Activated naive CD8-positive, alpha-beta T cell treated with anti-CD3 and anti-CD28 coated beads for 36 hours (primary cell): ENCODE results near the gene ELOVL5. TPM values are rescaled to one million over a fixed set of nuclear protein-coding genes. Genes with fewer than 3 reads are reported as not detected.
A peak's percentile ranks its signal among the peaks of the same experiment; 100 is the strongest.
"Not testable (repeated sequence)": the region's sequence is repeated elsewhere in the genome, so short reads cannot be mapped to it uniquely, and the experiment has no call there.

Source experiments
- DNase-seq: peaks from one replicate; pipeline ENCODE4 v3.0.0; 2021
- H3K27ac Mint-ChIP-seq: one replicate; pipeline ENCODE4 v1.8.0; 2022; ENCODE audit warnings: mild to moderate bottlenecking, moderate library complexity, mixed read lengths
- H3K27me3 Mint-ChIP-seq: one replicate; pipeline ENCODE4 v1.8.0; 2022; ENCODE audit warnings: mild to moderate bottlenecking, mixed read lengths
- H3K36me3 Mint-ChIP-seq: one replicate; pipeline ENCODE4 v1.8.0; 2021; ENCODE audit warnings: mild to moderate bottlenecking, mixed read lengths
- H3K4me1 Mint-ChIP-seq: one replicate; pipeline ENCODE4 v1.8.0; 2021; ENCODE audit warnings: mixed read lengths
- H3K4me3 Mint-ChIP-seq: one replicate; pipeline ENCODE4 v1.8.0; 2022; ENCODE audit warnings: mild to moderate bottlenecking, moderate library complexity, mixed read lengths
- H3K9me3 Mint-ChIP-seq: one replicate; pipeline ENCODE4 v1.8.0; 2022; ENCODE audit warnings: mixed read lengths
- total RNA-seq, 2 experiments: library from RNA; stranded (reverse); gene quantifications; one replicate each; pipeline ENCODE4 v1.2.3, GENCODE V29; 2021

ELOVL5 gene
- total RNA-seq: 10 to 100 TPM; 86.2 to 88.3 TPM

- DNase-seq: peak; percentile 93
- H3K27me3 Mint-ChIP-seq: no peaks in the 10 kb centered on the region
- H3K27ac Mint-ChIP-seq: peak within 1 kb of the TSS; percentile 87
- H3K9me3 Mint-ChIP-seq: no peaks in the 10 kb centered on the region
- H3K4me1 Mint-ChIP-seq: peaks cover 36% of the 10 kb centered on the region
- peaks cover 28% of the 10 kb centered on the region for H3K36me3 Mint-ChIP-seq
- H3K4me3 Mint-ChIP-seq: peak within 1 kb of the TSS; percentile 92
Measured at GRCh38 chr6:53348371-53349208, at the start of gene ELOVL5. Gene ELOVL5 (minus strand): TSS chr6:53348950. CDS start chr6:53295699, 53,251 bp downstream.

DNA sequence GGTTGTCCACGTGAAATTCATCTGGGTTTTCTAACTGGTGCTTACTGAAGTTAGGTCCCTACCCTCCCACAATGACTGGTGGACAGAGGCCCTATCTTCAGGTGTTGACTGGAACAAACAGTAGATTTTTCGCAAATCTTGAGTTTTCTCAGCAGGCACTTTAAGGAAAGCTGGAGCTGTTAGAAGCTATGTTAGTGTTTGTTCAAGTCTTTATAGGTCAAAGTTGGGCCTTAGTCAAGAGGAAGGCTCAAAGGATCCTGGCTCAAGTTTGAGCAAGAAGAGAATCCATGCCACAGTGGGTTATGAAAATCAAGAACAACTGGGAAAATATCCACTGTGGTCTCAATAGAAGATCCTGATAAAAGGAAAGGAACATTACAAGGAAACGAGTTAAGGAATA is 48.5 kb upstream of the ELOVL5 start:
- H3K4me1 Mint-ChIP-seq: no peaks in the 10 kb centered on the region
- no peak overlapping the region for H3K27ac Mint-ChIP-seq
- DNase-seq: no peak
- H3K4me3 Mint-ChIP-seq: no peak overlapping the region
- H3K27me3 Mint-ChIP-seq: no peaks in the 10 kb centered on the region
- H3K36me3 Mint-ChIP-seq: no peaks in the 10 kb centered on the region
- H3K9me3 Mint-ChIP-seq: no peaks in the 10 kb centered on the region

- no peak overlapping the region for H3K4me3 Mint-ChIP-seq
- H3K4me1 Mint-ChIP-seq: no peaks in the 10 kb centered on the region
- no peak for DNase-seq
- H3K9me3 Mint-ChIP-seq: no peaks in the 10 kb centered on the region
- H3K27ac Mint-ChIP-seq: no peak overlapping the region
- no peaks in the 10 kb centered on the region for H3K36me3 Mint-ChIP-seq
- H3K27me3 Mint-ChIP-seq: no peaks in the 10 kb centered on the region
Measured at GRCh38 chr6:53395986-53396385, 47.2 kb upstream of the ELOVL5 start.

GRCh38 chr6:53394704-53395103 is 46.0 kb upstream of the ELOVL5 start:
- Mint-ChIP-seq H3K36me3 (no peaks in the 10 kb centered on the region), H3K4me1 (no peaks in the 10 kb centered on the region), H3K4me3 (no peak overlapping the region), H3K9me3 (no peaks in the 10 kb centered on the region), H3K27me3 (no peaks in the 10 kb centered on the region), H3K27ac (no peak overlapping the region)
- DNase-seq: no peak

DNA sequence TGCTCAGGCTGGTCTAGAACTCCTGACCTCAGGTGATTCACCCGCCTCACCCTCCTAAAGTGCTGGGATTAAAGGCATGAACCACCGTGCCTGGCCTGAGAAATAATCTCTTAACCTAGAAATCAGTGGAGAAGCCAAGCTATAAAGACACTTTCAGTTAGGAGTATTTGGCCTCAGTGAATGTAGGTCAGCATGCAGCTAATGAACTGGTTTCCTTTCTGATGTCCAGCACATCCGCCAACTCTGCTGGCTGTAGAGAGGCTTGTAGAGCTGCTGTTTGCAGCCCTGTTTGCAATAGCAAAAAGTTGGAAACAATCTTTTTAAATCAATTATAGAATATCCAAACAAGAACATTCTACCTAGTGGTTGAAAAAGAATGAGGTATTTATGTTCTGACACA is 42.4 kb upstream of the ELOVL5 start:
- Mint-ChIP-seq H3K27me3 (peaks cover 3% of the 10 kb centered on the region), H3K4me3 (no peak overlapping the region), H3K9me3 (peaks cover 3% of the 10 kb centered on the region), H3K36me3 (no peaks in the 10 kb centered on the region), H3K4me1 (no peaks in the 10 kb centered on the region), H3K27ac (no peak overlapping the region)
- no peak for DNase-seq

DNA sequence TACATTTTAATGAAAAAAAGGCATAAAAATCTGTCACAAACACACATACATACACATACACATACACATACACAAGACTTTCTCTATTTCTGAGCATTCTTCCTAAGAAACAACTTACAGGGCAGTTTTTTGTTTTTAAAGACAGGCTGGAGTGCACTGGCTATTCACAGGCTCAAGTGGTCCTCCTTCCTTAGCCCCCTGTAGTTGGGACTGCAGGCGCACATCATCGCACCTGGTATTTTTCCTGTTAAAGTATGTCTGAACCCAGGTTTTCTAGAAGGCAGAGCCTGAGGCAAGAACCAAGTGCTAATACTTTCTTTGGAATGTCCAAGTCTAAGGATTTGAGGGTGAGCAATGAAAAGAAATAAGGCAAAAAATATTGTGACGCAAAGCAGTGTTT is 41.3 kb upstream of the ELOVL5 start:
- peaks cover 7% of the 10 kb centered on the region for H3K27me3 Mint-ChIP-seq
- no peak overlapping the region for H3K27ac Mint-ChIP-seq
- no peaks in the 10 kb centered on the region for H3K36me3 Mint-ChIP-seq
- DNase-seq: no peak
- H3K4me3 Mint-ChIP-seq: no peak overlapping the region
- H3K9me3 Mint-ChIP-seq: peaks cover 3% of the 10 kb centered on the region
- H3K4me1 Mint-ChIP-seq: no peaks in the 10 kb centered on the region

- H3K27ac Mint-ChIP-seq, DNase-seq, H3K27me3 Mint-ChIP-seq, H3K4me1 Mint-ChIP-seq, H3K4me3 Mint-ChIP-seq, H3K9me3 Mint-ChIP-seq, H3K36me3 Mint-ChIP-seq: not testable (repeated sequence)
Measured at GRCh38 chr6:53388615-53389014, 39.9 kb upstream of the ELOVL5 start.

DNA sequence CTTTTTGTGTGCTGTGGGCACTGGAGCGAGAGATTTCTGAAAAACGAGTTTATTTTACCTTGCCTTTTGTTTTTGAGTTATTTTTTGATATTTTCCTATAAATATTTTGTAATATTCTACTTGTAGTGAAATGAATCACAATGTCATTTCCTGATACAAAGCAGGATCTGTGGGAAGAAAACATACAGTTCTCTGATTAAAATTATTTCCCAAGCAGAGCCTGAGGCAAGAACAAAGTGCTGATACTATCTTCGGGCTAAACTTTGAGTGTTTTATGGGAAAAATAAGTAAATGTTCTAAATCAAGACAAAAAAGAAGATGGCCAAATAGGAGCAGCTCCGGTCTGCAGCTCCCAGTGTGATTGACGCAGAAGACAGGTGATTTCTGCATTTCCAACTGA is 33.7 kb upstream of the ELOVL5 start:
- no peak overlapping the region for H3K27ac Mint-ChIP-seq
- H3K4me1 Mint-ChIP-seq: no peaks in the 10 kb centered on the region
- DNase-seq: no peak
- no peaks in the 10 kb centered on the region for H3K36me3 Mint-ChIP-seq
- no peaks in the 10 kb centered on the region for H3K9me3 Mint-ChIP-seq
- no peak overlapping the region for H3K4me3 Mint-ChIP-seq
- H3K27me3 Mint-ChIP-seq: peaks cover 7% of the 10 kb centered on the region

DNA sequence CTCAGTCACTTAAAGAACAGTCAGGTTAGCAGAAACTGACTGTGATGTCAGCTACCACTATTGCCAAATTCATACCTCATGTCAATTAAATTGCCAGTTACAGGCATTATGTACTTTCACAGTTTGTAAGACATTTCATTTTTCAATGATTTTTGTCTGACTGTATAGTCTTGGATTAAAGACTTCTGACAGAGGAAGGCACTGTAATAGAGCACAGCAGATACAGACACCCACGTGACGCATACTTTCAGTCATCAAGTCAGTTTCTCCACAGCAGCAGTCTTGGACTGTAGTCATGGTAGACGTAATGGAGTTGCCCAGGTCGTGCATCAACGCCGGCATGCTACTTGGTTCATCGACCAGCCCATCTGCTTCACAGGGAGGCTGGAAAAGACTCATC is 29.5 kb upstream of the ELOVL5 start:
- H3K4me3 Mint-ChIP-seq: no peak overlapping the region
- DNase-seq: no peak
- no peaks in the 10 kb centered on the region for H3K9me3 Mint-ChIP-seq
- no peaks in the 10 kb centered on the region for H3K27me3 Mint-ChIP-seq
- no peaks in the 10 kb centered on the region for H3K36me3 Mint-ChIP-seq
- H3K27ac Mint-ChIP-seq: no peak overlapping the region
- H3K4me1 Mint-ChIP-seq: no peaks in the 10 kb centered on the region

DNA sequence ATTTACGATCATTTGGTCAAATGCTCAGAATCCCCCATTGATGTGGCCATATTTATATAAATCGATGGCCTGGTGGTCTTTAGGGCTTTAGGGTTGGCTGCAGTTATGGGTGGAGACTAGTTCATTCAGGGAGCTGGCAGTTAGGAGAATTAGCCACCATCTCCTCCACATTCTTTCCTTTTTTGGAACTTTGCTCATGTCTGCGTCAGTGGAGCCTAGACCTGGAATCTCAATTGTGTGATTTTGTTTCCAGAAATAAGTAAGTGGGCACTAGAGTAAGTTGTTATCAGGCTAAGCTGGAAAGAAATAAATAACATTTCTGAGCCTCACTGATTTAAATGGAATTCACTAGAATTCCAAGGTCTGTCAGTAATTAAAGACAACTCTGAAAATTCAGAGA is 29.0 kb upstream of the ELOVL5 start:
- H3K4me3 Mint-ChIP-seq: no peak overlapping the region
- no peaks in the 10 kb centered on the region for H3K27me3 Mint-ChIP-seq
- H3K27ac Mint-ChIP-seq: no peak overlapping the region
- H3K9me3 Mint-ChIP-seq: no peaks in the 10 kb centered on the region
- H3K4me1 Mint-ChIP-seq: no peaks in the 10 kb centered on the region
- no peak for DNase-seq
- H3K36me3 Mint-ChIP-seq: no peaks in the 10 kb centered on the region

DNA sequence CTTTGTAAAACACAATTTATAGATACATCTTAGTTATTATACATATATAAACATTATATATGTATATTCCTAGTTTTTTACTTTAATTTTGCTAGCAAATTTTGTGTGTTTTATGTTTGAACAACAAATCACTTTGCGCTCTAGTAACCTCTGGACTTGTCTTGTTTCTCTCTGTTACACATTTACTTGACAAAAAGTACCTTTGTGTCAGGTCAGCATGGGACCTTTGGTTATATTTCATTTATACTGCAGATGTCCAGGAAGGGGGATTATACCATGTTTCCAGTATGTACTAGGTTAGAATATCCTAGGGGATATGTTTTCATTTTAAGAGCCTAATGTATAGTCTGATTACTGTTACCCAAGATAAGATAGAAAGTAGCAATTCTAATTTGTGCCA is 28.5 kb upstream of the ELOVL5 start:
- Mint-ChIP-seq H3K36me3 (no peaks in the 10 kb centered on the region), H3K4me3 (no peak overlapping the region), H3K27me3 (no peaks in the 10 kb centered on the region), H3K27ac (no peak overlapping the region), H3K4me1 (no peaks in the 10 kb centered on the region), H3K9me3 (no peaks in the 10 kb centered on the region)
- no peak for DNase-seq

GRCh38 chr6:53376661-53377226 is 28.0 kb upstream of the ELOVL5 start:
- Mint-ChIP-seq H3K4me3 (no peak overlapping the region), H3K27me3 (no peaks in the 10 kb centered on the region), H3K4me1 (no peaks in the 10 kb centered on the region), H3K27ac (no peak overlapping the region), H3K36me3 (no peaks in the 10 kb centered on the region), H3K9me3 (no peaks in the 10 kb centered on the region)
- no peak for DNase-seq

DNA sequence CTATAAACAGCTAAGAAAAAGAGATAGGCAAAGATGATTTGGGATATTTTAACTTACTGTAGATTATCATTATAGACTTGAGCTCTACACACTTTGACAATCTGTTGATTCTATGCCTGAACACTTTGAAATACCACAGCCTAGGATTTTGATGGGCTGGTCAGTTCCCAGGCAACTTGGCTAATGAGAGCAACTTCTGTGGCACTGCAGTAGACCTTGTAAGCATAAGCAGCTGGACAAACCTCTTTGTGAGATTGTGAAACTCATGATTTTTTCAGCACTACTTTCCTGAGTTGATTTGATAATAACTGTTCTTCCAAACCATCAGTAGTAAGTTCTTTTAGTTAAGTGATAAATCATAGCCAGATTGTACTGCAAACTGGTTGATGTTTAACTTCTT is 27.1 kb upstream of the ELOVL5 start:
- H3K4me1 Mint-ChIP-seq: no peaks in the 10 kb centered on the region
- H3K4me3 Mint-ChIP-seq: no peak overlapping the region
- H3K27ac Mint-ChIP-seq: no peak overlapping the region

GRCh38 chr6:53373638-53374037 is 24.9 kb upstream of the ELOVL5 start:
- no peak overlapping the region for H3K4me3 Mint-ChIP-seq
- peaks cover 8% of the 10 kb centered on the region for H3K27me3 Mint-ChIP-seq
- no peak for DNase-seq
- H3K36me3 Mint-ChIP-seq: no peaks in the 10 kb centered on the region
- H3K4me1 Mint-ChIP-seq: peaks cover 4% of the 10 kb centered on the region
- no peaks in the 10 kb centered on the region for H3K9me3 Mint-ChIP-seq
- H3K27ac Mint-ChIP-seq: no peak overlapping the region

More for the DNA sequence above, 27.1 kb upstream of the ELOVL5 start:
- DNase-seq: no peak
- no peaks in the 10 kb centered on the region for H3K9me3 Mint-ChIP-seq
- no peaks in the 10 kb centered on the region for H3K36me3 Mint-ChIP-seq
- H3K27me3 Mint-ChIP-seq: no peaks in the 10 kb centered on the region

DNA sequence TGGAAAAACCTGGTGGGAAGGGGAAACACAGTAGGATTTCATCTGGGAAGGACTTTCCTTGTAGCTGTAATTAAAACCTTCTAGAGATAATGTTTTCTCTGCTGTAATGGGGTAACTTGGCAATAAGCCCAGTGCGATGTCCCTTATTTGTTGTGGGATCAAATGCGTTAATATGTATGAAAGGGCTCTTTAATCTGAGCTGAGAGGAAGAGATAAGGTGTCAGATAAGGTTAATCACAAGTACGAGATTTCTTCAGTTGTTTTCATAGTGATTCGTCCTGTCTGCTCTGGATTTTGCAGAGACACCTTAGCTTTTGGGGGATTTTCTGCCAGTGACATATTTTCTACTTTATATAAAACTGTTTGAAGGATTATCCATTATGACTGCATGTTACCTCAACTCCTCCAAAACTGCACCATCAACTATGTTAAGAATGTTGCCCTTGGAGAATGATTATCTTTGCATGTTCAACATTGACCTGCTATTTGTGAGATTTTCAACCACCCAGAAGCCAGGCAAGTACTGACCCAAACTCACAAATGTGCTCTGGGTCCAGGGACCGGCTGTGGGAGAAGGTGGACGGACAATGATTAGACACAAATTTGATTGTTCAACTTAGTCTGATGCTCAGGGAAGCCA is 21.2 kb upstream of the ELOVL5 start:
- Mint-ChIP-seq H3K36me3 (peaks cover 8% of the 10 kb centered on the region), H3K4me1 (peaks cover 4% of the 10 kb centered on the region), H3K27ac (no peak overlapping the region), H3K4me3 (no peak overlapping the region), H3K27me3 (peaks cover 8% of the 10 kb centered on the region), H3K9me3 (peaks cover 5% of the 10 kb centered on the region)
- DNase-seq: no peak

- Mint-ChIP-seq H3K4me3 (no peak overlapping the region), H3K4me1 (peaks cover 4% of the 10 kb centered on the region), H3K36me3 (peaks cover 8% of the 10 kb centered on the region), H3K27me3 (peaks cover 8% of the 10 kb centered on the region), H3K27ac (no peak overlapping the region), H3K9me3 (peaks cover 5% of the 10 kb centered on the region)
- DNase-seq: no peak
Measured at GRCh38 chr6:53369051-53369450, 20.3 kb upstream of the ELOVL5 start.
